Activated T-cell treated with anti-CD3 and anti-CD28 coated beads for 4 hours (primary cell): ENCODE data around the gene C17orf107.
A peak's percentile ranks its signal among the peaks of the same experiment; 100 is the strongest.

ENCODE experiments used
- DNase-seq: peaks from one replicate; pipeline ENCODE4 v3.0.0-alpha.2; 2020

C17orf107 gene

GRCh38 chr17:4879601-4880000 is 19.7 kb upstream of the C17orf107 start:
- no peak for DNase-seq

- DNase-seq = no peak
Observed at GRCh38 chr17:4880857-4881256, 18.5 kb upstream of the C17orf107 start.

- DNase-seq = peak; percentile 60
Observed at GRCh38 chr17:4881761-4882555, 17.4 kb upstream of the C17orf107 start.

- DNase-seq = no peak
Observed at GRCh38 chr17:4884489-4884888, 14.8 kb upstream of the C17orf107 start.

GRCh38 chr17:4886830-4887229 is 12.5 kb upstream of the C17orf107 start:
- DNase-seq = no peak

GRCh38 chr17:4887581-4887980 is 11.8 kb upstream of the C17orf107 start:
- DNase-seq = no peak

GRCh38 chr17:4891411-4892410 is 7.6 kb upstream of the C17orf107 start:
- DNase-seq = no peak

GRCh38 chr17:4892499-4893221 is 6.7 kb upstream of the C17orf107 start:
- DNase-seq = no peak

GRCh38 chr17:4893272-4893671 is 6.1 kb upstream of the C17orf107 start:
- no peak for DNase-seq

GRCh38 chr17:4893721-4894560 is 5.4 kb upstream of the C17orf107 start:
- DNase-seq = no peak

- no peak for DNase-seq
Observed at GRCh38 chr17:4895121-4895520, 4.2 kb upstream of the C17orf107 start.

- DNase-seq = no peak
Observed at GRCh38 chr17:4895657-4896331, 3.5 kb upstream of the C17orf107 start.

GRCh38 chr17:4896332-4897197 is 2.8 kb upstream of the C17orf107 start:
- DNase-seq = no peak

GRCh38 chr17:4897198-4897687 is 2.1 kb upstream of the C17orf107 start:
- no peak for DNase-seq

GRCh38 chr17:4897785-4898184 is 1.6 kb upstream of the C17orf107 start:
- no peak for DNase-seq

GRCh38 chr17:4898351-4898750 is 985 bp upstream of the C17orf107 start:
- DNase-seq = no peak

GRCh38 chr17:4898927-4899326 is 409 bp upstream of the C17orf107 start:
- DNase-seq = no peak

GRCh38 chr17:4900231-4901107 is 1.1 kb downstream of the C17orf107 start:
- DNase-seq = peak; percentile 28

GRCh38 chr17:4901108-4901647 is 1.8 kb downstream of the C17orf107 start:
- no peak for DNase-seq
